ENCODE measurements around the gene RAD51B.

RAD51B gene

DNA sequence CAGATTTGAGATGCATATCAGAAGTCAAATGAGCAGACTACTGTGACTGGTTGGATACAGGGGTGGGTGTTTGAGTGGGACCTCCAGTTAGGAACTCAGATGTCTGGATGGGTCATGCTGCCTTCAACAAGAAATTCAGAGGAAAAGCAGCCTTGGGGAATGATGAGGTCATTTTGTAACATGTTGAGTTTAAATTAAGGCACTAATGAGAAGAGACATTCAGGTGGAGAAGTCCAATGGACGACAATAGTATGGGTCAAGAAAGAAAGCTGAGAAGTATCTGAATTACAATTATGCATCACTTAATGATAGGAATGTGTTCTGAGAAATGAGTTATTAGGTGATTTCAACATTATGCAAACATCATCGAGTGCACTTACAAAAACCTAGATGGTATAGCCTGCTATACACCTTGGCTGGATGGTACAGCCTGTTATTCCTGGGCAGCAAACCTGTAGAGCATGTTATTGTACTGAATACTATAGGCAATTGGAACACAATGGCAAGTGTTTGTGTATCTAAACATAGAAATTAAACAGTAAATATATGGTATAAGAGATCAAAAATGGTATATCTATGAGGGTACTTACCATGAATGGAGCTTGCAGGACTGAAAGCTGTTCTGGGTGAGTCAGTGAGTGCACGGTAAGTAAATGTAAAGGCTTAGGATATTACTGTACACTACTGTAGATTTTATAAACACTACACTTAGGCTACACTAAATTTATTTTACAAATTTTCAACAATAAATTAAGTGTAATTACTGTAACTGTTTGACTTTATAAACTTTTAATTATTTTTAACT, 414.7 kb downstream of the RAD51B start:
- DNase-seq (ENCODE audit: low read depth): no peak

DNA sequence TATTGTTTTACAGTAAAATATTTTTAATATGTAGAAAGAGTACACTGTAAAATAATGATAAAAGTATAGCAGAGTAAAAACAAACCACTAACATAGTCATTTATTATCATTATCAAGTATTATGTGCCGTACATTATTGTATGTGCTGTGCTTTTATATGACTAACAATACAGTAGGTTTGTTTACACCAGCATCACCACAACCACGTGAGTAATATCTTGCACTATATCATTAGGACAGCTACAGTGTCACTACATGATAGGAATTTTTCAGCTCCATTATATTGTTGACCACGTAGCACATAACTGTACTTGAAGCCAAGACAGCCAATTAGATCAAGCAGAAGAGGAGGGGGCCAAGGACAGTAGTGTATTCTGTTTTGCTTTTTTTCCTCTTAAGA, 415.4 kb downstream of the RAD51B start:
- peak; percentile 55 for DNase-seq (ENCODE audit: low read depth)

DNA sequence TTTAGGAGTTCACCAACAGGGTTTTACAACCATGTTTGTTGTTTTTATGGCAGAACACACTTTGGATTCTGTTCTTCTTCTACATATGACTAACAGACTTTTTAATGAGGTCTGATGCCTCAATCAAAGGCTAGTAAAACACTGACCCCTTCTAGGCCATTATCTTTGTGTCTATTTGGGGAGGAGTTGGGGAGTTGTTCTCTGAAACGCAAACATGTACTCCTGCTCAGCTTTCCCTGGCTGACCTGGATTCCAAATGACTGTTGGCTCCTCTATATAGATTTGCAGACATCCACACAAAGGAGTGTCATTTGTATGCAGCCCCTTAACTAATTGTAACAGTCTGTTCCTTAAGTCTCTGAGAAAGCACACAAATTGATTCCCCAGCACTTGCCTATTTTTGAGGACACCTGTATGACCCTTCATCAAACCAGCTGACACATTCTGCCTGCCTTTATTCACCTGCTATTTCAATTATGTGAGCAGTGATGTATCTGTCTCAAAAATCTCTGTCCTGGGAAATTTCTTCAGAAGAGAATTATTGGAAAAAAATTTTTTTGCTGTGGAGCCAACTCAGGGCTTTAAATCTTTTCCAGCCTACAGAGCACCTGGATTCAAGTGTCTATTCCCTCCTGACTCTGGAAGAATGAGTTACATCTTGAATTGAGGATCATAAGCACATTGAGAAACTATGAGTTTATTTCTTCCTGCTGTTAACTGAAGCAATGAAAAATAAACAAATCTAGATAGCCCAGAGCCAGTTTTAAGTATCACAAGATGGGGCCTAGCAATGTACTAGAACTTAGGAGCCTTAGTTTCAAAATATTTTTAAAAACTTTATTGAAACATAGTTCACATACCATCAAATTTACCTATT, 417.2 kb downstream of the RAD51B start:
- DNase-seq (ENCODE audit: low read depth): no peak

GRCh38 chr14:68238551-68238950, 419.0 kb downstream of the RAD51B start:
- DNase-seq (ENCODE audit: low read depth): no peak

DNA sequence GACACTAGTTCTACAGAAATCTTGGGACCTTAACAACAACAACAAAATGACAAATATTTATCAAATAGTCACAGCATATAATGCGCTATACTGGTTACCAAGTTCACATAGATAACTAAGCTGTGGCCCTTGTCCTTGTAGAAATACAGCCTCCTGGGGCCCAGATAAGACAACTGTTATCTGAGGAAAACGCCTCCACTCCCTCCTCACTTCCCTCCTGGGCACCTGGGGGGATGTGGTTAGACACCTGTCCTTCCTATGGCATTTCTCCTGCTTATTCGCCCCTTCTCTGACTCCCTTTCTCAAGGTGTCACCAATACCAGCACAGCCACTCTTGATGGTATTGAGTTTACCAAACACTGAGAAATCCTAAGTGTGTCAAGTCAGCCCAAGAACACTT, 419.4 kb downstream of the RAD51B start:
- DNase-seq (ENCODE audit: low read depth): no peak

- no peak for DNase-seq (ENCODE audit: low read depth)
Observed at GRCh38 chr14:68239988-68240771, 420.6 kb downstream of the RAD51B start.

GRCh38 chr14:68241862-68242487, 422.4 kb downstream of the RAD51B start:
- no peak for DNase-seq (ENCODE audit: low read depth)

GRCh38 chr14:68243450-68244010, 424.0 kb downstream of the RAD51B start:
- DNase-seq (ENCODE audit: low read depth): no peak

DNA sequence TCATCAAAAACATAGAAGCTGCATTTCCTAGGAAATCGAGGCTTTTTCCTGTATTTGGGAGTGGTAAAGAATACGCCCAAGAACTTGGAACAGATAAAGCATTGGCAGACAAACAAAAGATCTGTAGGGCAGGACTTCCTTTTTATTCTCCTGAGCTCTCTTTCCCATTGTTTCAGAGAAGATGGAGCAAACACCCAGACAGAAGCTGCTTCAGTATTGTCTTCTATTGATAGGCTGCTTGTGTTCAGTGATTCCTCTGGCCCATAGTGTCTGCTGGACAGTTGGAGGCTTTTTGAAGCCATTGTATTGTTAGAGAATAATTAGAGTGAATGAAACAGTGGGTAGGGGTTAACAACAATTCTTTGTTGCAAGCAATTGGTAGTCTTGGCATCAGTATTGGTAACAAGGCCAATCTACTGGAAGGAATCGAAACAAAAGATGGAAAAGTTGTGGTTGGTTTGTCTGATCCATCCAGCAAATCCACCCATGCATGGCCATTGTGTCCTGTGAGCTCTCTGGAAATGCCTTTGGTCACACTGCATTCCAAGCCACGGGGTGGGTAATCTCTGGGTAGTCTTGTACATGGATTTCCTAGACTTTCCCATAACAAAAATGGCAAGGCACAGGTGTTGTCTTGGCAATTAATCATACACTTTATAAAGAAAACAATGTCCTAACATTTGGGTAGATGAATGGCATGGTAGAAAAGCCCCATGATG, 424.8 kb downstream of the RAD51B start:
- DNase-seq (ENCODE audit: low read depth): no peak

GRCh38 chr14:68245146-68246073, 425.8 kb downstream of the RAD51B start:
- DNase-seq (ENCODE audit: low read depth): peak; percentile 89

DNA sequence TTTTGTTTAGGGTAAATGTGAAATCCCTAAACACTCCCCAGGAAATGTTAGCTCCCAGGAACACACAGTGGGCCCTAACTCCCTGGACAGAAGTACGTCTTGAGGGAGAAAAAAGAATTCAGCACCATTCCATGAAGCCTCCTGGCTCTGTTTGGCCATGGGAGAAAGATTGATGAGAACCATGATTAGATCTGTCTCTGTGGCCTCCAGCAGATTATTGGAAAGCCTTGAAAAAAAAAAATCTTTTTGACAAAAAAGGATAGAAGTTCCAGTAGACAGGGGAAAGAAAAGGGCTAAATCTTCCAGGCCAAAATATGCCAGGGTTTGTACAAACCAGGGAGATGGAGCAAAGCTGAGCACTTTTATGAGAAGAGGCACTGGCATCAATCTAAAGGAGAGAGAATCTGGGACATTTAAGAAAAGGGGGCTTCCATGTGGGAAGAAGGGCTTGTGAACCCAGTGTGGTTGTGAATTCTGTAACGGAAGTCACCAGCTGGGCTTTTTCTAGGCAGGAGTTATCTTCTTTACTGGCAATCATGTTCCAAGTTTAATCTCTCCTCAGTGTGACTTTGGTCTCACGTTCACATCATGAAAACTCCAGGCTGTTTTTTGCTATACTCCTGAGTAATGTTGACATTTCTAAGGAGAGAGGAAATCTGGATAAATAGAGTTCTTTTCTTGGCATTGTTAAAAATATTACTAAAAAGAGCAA, 426.7 kb downstream of the RAD51B start:
- no peak for DNase-seq (ENCODE audit: low read depth)

- no peak for DNase-seq (ENCODE audit: low read depth)
Observed at GRCh38 chr14:68246786-68247105, 427.2 kb downstream of the RAD51B start.

DNA sequence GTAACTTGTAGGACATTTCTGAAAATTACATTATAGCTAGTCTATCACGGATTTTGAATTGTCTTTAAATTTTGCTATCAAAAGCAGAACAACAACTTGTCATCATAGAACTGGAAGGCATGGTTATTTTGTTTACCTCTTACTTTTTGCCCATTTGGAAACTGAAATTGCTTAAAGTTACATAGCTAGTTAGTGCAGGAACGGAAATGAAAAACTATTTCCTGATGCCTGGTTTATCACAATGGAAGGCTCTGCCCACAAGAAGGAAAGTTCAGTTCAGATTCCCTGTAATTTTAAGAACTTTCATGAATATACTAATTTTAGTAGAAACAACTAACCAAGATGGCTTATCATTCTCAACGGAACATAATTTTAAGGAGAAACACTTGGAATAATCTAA, 427.7 kb downstream of the RAD51B start:
- DNase-seq (ENCODE audit: low read depth): no peak

DNA sequence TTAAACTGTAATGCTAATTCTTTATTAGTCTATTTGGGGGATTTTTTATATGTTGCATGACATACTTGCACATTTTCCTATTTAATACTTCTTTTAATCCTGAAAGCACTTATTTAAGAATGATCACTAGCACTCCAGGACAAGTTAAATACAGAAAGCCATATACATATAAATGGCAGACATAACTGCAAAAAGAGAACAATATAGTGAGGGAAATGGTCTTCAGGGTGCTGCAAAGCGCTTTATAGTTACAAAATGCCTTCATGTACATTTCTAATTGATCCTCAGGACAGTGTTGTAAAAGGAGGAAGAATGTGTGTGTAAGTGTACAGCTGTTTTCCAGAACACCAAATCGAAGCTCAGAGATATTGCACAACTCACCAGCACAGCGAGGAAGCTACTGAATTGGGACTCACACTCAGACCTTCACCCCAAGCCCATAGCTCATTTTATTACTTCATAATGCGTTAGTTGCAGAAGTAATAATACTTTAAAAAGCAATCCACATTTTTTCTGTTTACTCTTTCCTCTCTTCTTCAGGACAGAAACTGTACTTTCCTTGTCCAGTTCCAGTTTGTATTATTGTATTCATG, 428.2 kb downstream of the RAD51B start:
- DNase-seq (ENCODE audit: low read depth): peak; percentile 70

- DNase-seq (ENCODE audit: low read depth): peak; percentile 81
Observed at GRCh38 chr14:68248481-68249255, 429.1 kb downstream of the RAD51B start.

GRCh38 chr14:68249661-68250451, 430.3 kb downstream of the RAD51B start:
- peak; percentile 82 for DNase-seq (ENCODE audit: low read depth)

Data from iris pigment epithelial cell (primary cell).